GM23338 (cell line): ENCODE data around the gene HIVEP3. TPM values are rescaled to one million over a fixed set of nuclear protein-coding genes. Genes with fewer than 3 reads are reported as not detected.

Experiments
- ATAC-seq: fragments of 200-7000 bp; cut with Tn5 transposase; 3 replicates; pipeline ENCODE4 v1.9.1; 2020
- DNase-seq: peaks from one replicate; pipeline ENCODE4 v3.0.0-alpha.2; 2015; ENCODE audit warnings: low spot score
- H2AFZ ChIP-seq: fragments of 200-600 bp; sonication (generic); 2 replicates; pipeline ENCODE4 v1.8.0; 2016; ENCODE audit warnings: antibody characterized with exemption, mild to moderate bottlenecking, moderate library complexity
- H3F3A ChIP-seq: fragments of 200-600 bp; sonication (generic); replicated peaks from 2 replicates; pipeline ENCODE4 v1.8.0; 2017; ENCODE audit warnings: antibody characterized with exemption, mixed run types, low read depth
- H3K27ac ChIP-seq: fragments of 200-600 bp; sonication (generic); 2 replicates; pipeline ENCODE4 v1.6.1; 2016; ENCODE audit warnings: low read depth
- H3K27me3 ChIP-seq: fragments of 200-600 bp; sonication (generic); 2 replicates; pipeline ENCODE4 v1.8.0; 2016; ENCODE audit warnings: mild to moderate bottlenecking, mixed run types, moderate library complexity; ENCODE audit not compliant: insufficient read depth
- H3K36me3 ChIP-seq: fragments of 200-600 bp; sonication (generic); 2 replicates; pipeline ENCODE4 v1.8.0; 2016; ENCODE audit warnings: mild to moderate bottlenecking; ENCODE audit not compliant: insufficient read depth
- H3K4me1 ChIP-seq: fragments of 200-600 bp; sonication (generic); 2 replicates; pipeline ENCODE4 v1.8.0; 2016; ENCODE audit warnings: mild to moderate bottlenecking, moderate library complexity; ENCODE audit not compliant: insufficient read depth
- H3K4me2 ChIP-seq: fragments of 200-600 bp; sonication (generic); 2 replicates; pipeline ENCODE4 v1.7.1; 2017; ENCODE audit warnings: mixed run types
- H3K4me3 ChIP-seq: fragments of 200-600 bp; sonication (generic); 2 replicates; pipeline ENCODE4 v1.6.1; 2016; ENCODE audit warnings: mixed run types
- H3K79me2 ChIP-seq: fragments of 200-600 bp; sonication (generic); replicated peaks from 2 replicates; pipeline ENCODE4 v1.8.0; 2017; ENCODE audit warnings: mild to moderate bottlenecking; ENCODE audit not compliant: insufficient read depth
- H3K9me2 ChIP-seq: fragments of 200-600 bp; sonication (generic); 2 replicates; pipeline ENCODE4 v1.8.0; 2017; ENCODE audit not compliant: insufficient read depth
- H4K20me1 ChIP-seq: fragments of 200-600 bp; sonication (generic); replicated peaks from 2 replicates; pipeline ENCODE4 v1.8.0; 2017; ENCODE audit warnings: mild to moderate bottlenecking; ENCODE audit not compliant: insufficient read depth
- H3K27ac Mint-ChIP-seq: 2 replicates; pipeline ENCODE4 v1.8.0; 2020; ENCODE audit warnings: inconsistent platforms, mild to moderate bottlenecking, moderate library complexity, mixed read lengths
- H3K27me3 Mint-ChIP-seq: 3 replicates; pipeline ENCODE4 v1.8.0; 2022; ENCODE audit warnings: low read depth, mild to moderate bottlenecking, moderate library complexity, mixed read lengths, inconsistent platforms; ENCODE audit not compliant: insufficient read depth, poor library complexity
- H3K36me3 Mint-ChIP-seq: 3 replicates; pipeline ENCODE4 v1.8.0; 2021; ENCODE audit warnings: low read depth, mild to moderate bottlenecking, inconsistent platforms, moderate library complexity, mixed read lengths
- H3K4me1 Mint-ChIP-seq: 3 replicates; pipeline ENCODE4 v1.8.0; 2020; ENCODE audit warnings: mild to moderate bottlenecking, inconsistent platforms, mixed read lengths
- H3K4me3 Mint-ChIP-seq: 3 replicates; pipeline ENCODE4 v1.8.0; 2021; ENCODE audit warnings: moderate library complexity, mild to moderate bottlenecking, inconsistent platforms, mixed read lengths
- H3K9me3 Mint-ChIP-seq: 3 replicates; pipeline ENCODE4 v1.8.0; 2020; ENCODE audit warnings: moderate library complexity, mild to moderate bottlenecking, inconsistent platforms, mixed read lengths
- CREB1 ChIP-seq: fragments of 250-450 bp; sonication (Bioruptor Pico); IDR thresholded peaks from 2 replicates; pipeline ENCODE4 v1.5.0; 2020; ENCODE audit warnings: low read depth, mild to moderate bottlenecking, moderate library complexity
- CTCF ChIP-seq, 2 experiments: fragments of 200-600 bp in 1 of 2; sonication (generic) in 1 of 2; conservative IDR thresholded peaks; 2 replicates each; pipeline versions ENCODE4 v1.5.1 to v1.6.1; 2016 to 2017; ENCODE audit warnings: antibody characterized with exemption in 2 of 2, low read depth in 2 of 2, mild to moderate bottlenecking in 2 of 2, moderate library complexity in 1 of 2
- ETS1 ChIP-seq: IDR thresholded peaks from 2 replicates; pipeline ENCODE4 v1.6.1; 2016; ENCODE audit warnings: antibody characterized with exemption
- EZH2 ChIP-seq: fragments of 200-600 bp; sonication (generic); IDR thresholded peaks from one replicate; pipeline ENCODE4 v1.8.0; 2017; ENCODE audit warnings: antibody characterized with exemption, mild to moderate bottlenecking, low read depth; ENCODE audit not compliant: unreplicated experiment
- EZH2phosphoT487 ChIP-seq: fragments of 200-600 bp; sonication (generic); IDR thresholded peaks from one replicate; pipeline ENCODE4 v1.8.1; 2018; ENCODE audit warnings: antibody characterized with exemption; ENCODE audit not compliant: unreplicated experiment
- JUNB ChIP-seq: IDR thresholded peaks from one replicate; pipeline ENCODE4 v1.6.1; 2016; ENCODE audit warnings: antibody characterized with exemption; ENCODE audit not compliant: unreplicated experiment
- POLR2AphosphoS5 ChIP-seq: IDR thresholded peaks from 2 replicates; pipeline ENCODE4 v1.6.1; 2016; ENCODE audit warnings: antibody characterized with exemption, low read depth
- STAT1 ChIP-seq: IDR thresholded peaks from one replicate; pipeline ENCODE4 v1.6.1; 2016; ENCODE audit warnings: antibody characterized with exemption; ENCODE audit not compliant: unreplicated experiment
- ZNF114 ChIP-seq: fragments of 250-450 bp; sonication (Bioruptor Pico); IDR thresholded peaks from 2 replicates; pipeline ENCODE4 v1.5.0; 2020; ENCODE audit warnings: mild to moderate bottlenecking, moderate library complexity
- ZNF331 ChIP-seq: fragments of 250-450 bp; sonication (Bioruptor Pico); IDR thresholded peaks from 2 replicates; pipeline ENCODE4 v1.5.0; 2020; ENCODE audit warnings: low read depth, mild to moderate bottlenecking, moderate library complexity
- ZNF462 ChIP-seq: fragments of 250-450 bp; sonication (Bioruptor Pico); IDR thresholded peaks from 2 replicates; pipeline ENCODE4 v1.5.0; 2020; ENCODE audit warnings: mild to moderate bottlenecking, moderate library complexity
- polyA plus RNA-seq: library from polyadenylated mRNA; unstranded; fragments of >200 nt; fragmentation: Nextera tagmentation; extraction: Ambion mirVana; gene quantifications from 2 replicates; pipeline ENCODE4 v1.2.1, GENCODE V29; 2016
- total RNA-seq: library from RNA; depleted of rRNA; stranded (reverse); fragments of >200 nt; shearing (Covaris generic); gene quantifications from 2 replicates; pipeline ENCODE4 v1.2.3, GENCODE V29; 2014

The HIVEP3 gene
- total and polyA plus RNA-seq, 2 experiments from 2014 or later, result 0.14 to 0.24 TPM

GRCh38 chr1:41766546-41766945 is 152.2 kb downstream of the HIVEP3 start:
- Histone ChIP-seq H3K36me3 (no peaks in the 10 kb centered on the region), H2AFZ (no peak overlapping the region), H3K27me3 (no peaks in the 10 kb centered on the region), H3K27ac (no peak overlapping the region), H3K4me2 (no peak overlapping the region), H3K79me2 (no peaks in the 10 kb centered on the region), H3K4me1 (no peaks in the 10 kb centered on the region), H3K4me3 (no peak overlapping the region), H4K20me1 (no peaks in the 10 kb centered on the region), H3K9me2 (0 out of 2 replicates have a peak, but pooled peaks cover 2% of the 10 kb centered on the region), H3F3A (no peaks in the 10 kb centered on the region)
- peaks cover 9% of the 10 kb centered on the region for H3K4me1 Mint-ChIP-seq
- no peaks in the 10 kb centered on the region for H3K27me3 Mint-ChIP-seq
- DNase-seq (no peak), ATAC-seq (no peak)
- H3K36me3 Mint-ChIP-seq, result no peaks in the 10 kb centered on the region
- no peak for TF ChIP-seq ETS1
- TF ChIP-seq EZH2phosphoT487, result no peak
- TF ChIP-seq STAT1, result no peak
- TF ChIP-seq ZNF462, result no peak
- no peak for TF ChIP-seq JUNB
- TF ChIP-seq ZNF114 (CRISPR knock-in tag), result no peak
- TF ChIP-seq CTCF (conservative IDR thresholded peaks at IDR 0.05; ENCODE audit: low read depth in 2 of 2), result no peak
- TF ChIP-seq POLR2AphosphoS5, result no peak
- no peak for TF ChIP-seq ZNF331 (CRISPR knock-in tag)
- no peak for TF ChIP-seq EZH2
- no peak for TF ChIP-seq CREB1 (CRISPR knock-in tag)
- H3K9me3 Mint-ChIP-seq, result peaks cover 20% of the 10 kb centered on the region
- no peak overlapping the region for H3K27ac Mint-ChIP-seq
- no peak overlapping the region for H3K4me3 Mint-ChIP-seq
